ENCODE data around the gene TMEM185B.

DNA sequence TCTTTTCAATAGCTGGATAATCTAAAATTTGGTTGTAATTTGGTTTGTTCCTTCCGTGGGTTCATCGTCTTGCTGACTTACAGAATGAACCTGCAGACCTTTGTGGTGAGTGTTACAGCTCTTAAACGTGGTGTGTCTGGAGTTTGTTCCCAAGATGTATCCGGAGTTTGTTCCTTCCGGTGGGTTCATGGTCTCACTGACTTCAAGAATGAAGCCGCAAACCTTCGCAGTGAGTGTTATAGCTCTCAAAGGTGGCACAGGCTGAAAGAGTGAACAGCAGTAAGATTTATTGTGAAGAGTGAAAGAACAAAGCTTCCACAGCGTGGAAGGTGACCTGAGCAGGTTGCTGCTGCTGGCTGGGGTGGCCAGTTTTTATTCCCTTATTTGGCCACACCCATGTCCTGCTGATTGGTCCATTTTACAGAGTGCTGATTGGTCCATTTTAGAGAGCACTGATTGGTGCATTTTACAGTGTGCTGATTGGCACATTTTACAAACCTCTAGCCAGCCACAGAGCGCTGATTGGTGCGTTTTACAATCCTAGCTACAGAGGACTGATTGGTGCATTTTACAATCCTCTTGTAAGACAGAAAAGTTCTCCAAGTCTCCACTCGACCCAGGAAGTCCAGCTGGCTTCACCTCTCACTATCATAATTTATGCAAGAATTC lies 46.0 kb upstream of the TMEM185B start:
- TF ChIP-seq, protein P1, sequence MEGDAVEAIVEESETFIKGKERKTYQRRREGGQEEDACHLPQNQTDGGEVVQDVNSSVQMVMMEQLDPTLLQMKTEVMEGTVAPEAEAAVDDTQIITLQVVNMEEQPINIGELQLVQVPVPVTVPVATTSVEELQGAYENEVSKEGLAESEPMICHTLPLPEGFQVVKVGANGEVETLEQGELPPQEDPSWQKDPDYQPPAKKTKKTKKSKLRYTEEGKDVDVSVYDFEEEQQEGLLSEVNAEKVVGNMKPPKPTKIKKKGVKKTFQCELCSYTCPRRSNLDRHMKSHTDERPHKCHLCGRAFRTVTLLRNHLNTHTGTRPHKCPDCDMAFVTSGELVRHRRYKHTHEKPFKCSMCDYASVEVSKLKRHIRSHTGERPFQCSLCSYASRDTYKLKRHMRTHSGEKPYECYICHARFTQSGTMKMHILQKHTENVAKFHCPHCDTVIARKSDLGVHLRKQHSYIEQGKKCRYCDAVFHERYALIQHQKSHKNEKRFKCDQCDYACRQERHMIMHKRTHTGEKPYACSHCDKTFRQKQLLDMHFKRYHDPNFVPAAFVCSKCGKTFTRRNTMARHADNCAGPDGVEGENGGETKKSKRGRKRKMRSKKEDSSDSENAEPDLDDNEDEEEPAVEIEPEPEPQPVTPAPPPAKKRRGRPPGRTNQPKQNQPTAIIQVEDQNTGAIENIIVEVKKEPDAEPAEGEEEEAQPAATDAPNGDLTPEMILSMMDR (IDR thresholded peaks at IDR 0.05; ENCODE audit: low read length): no peak
- TF ChIP-seq EZH2phosphoT487 (IDR thresholded peaks at IDR 0.05; ENCODE audit: low read length): no peak
